Bronchial epithelial cell (primary cell): ENCODE measurements around the gene NHLRC4. TPM values are rescaled to one million over a fixed set of nuclear protein-coding genes. Genes with fewer than 3 reads are reported as not detected.

Experiments used
- DNase-seq: peaks from one replicate; pipeline ENCODE4 v3.0.0-alpha.2; 2010; ENCODE audit warnings: low read depth
- FAIRE-seq: peaks from 2 replicates; lab custom pipeline; 2011; peaks lifted over from hg19 to GRCh38; lab: Jason Lieb, UNC
- H3K27me3 ChIP-seq: 2 replicates; pipeline ENCODE4 v1.5.1; 2011; ENCODE audit warnings: low read length; ENCODE audit not compliant: control insufficient read depth, insufficient read depth
- H3K36me3 ChIP-seq: 2 replicates; pipeline ENCODE4 v1.5.1; 2011; ENCODE audit warnings: low read length; ENCODE audit not compliant: control insufficient read depth, insufficient read depth
- H3K4me3 ChIP-seq: 2 replicates; pipeline ENCODE4 v1.5.1; 2011; ENCODE audit warnings: mild to moderate bottlenecking, low read depth, low read length, control low read depth
- CTCF ChIP-seq: IDR thresholded peaks from 2 replicates; pipeline ENCODE4 v1.5.1; 2011; ENCODE audit warnings: mild to moderate bottlenecking, moderate library complexity, low read length, control low read depth, inconsistent platforms; ENCODE audit not compliant: insufficient read depth, severe bottlenecking
- total RNA-seq: library from RNA; depleted of rRNA; stranded (reverse); fragments of >200 nt; gene quantifications from 2 replicates; pipeline ENCODE4 v1.2.1, GENCODE V29; 2014

The NHLRC4 gene
- total RNA-seq, 1 donor from 2014 or later, result under 0.01 TPM

DNA sequence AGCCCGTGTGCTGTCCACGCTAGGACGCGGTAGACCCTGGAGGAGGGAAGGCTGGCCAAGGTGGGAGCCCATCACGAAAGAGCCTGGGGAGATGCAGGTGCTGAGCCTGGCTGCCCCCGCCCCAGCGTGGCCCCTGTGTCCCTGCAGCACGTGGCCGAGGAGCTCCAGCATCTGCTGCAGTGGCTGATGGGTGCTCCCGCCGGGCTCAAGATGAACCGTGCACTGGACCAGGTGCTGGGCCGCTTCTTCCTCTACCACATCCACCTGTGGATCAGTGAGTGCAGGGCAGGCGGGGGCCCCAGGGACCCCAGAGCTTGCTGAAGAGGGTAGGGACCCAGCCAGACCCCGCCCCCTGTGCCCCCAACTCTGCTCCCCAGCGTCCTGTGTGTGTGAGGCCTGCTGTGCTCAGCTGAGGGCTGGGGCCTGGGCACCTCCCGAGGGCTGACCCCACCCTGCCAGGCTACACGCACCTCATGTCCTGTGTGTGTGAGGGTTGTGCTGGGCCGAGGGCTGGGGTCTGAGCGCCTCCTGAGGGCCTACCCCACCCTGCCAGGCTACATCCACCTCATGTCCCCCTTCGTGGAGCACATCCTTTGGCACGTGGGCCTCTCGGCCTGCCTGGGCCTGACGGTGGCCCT lies 11.5 kb downstream of the NHLRC4 start:
- no peak for DNase-seq
- no peak for TF ChIP-seq CTCF
- no peak for FAIRE-seq
- Histone ChIP-seq H3K36me3 (peaks cover 6% of the 10 kb centered on the region), H3K27me3 (no peaks in the 10 kb centered on the region), H3K4me3 (no peak overlapping the region)

DNA sequence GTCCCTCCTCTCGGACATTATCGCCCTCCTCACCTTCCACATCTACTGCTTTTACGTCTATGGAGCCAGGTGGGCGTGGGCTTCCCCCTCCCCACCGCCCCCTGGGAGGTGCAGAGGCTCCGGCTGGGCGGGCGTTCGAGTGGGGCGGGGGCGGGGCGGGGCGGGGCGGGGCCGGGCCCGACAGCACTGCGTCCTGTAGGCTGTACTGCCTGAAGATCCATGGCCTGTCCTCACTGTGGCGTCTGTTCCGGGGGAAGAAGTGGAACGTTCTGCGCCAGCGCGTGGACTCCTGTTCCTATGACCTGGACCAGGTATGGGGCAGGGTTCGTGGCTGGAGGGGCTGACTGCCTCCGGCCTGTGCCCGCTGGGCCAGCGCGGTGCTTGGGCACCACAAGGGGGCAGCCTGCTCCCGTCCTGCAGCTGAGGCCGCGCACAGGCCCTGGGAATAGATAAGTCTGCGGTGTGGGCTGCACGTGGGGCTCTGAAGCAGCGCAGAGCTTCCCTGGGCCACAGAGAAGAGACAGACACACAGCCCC lies 12.1 kb downstream of the NHLRC4 start:
- H3K4me3 ChIP-seq, result peak overlapping the region; percentile 14
- H3K36me3 ChIP-seq, result peaks cover 6% of the 10 kb centered on the region
- peak; percentile 93 for TF ChIP-seq CTCF
- DNase-seq, result peak; percentile 35
- H3K27me3 ChIP-seq, result no peaks in the 10 kb centered on the region
- no peak for FAIRE-seq

DNA sequence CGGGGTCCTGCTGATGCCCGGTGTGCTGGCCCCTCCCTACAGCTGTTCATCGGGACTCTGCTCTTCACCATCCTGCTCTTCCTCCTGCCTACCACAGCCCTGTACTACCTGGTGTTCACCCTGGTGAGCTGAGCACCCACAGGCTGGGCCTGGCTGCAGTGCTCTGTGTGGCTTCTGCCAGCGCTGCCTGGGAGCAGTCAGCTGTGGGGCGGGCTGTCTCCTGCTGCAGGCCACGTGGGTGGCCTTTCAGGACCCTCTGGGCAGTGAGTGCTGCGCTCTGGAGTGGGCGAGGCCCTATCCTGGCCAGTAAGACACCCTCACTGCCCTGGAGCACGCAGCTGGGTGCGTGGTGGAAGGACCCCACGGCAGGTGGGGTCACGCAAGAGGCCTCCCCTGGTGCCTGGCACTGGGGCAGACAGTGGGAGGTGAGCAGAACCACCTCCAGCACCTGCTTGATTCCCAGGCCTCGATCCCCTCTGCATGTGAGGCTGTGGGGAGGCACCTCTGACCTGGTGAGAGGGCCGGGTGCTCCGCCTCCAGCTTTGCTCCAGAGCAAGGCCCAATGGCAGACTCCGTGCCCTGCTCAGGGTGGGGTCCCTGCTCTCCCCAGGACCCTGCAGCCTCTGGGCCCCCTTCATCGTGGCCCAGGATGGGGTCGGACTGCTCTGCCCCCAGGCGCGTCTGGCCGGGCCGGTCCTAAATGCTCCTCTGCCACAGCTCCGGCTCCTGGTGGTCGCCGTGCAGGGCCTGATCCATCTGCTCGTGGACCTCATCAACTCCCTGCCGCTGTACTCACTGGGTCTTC lies 13.5 kb downstream of the NHLRC4 start:
- no peaks in the 10 kb centered on the region for H3K27me3 ChIP-seq
- no peak for TF ChIP-seq CTCF
- no peak overlapping the region for H3K4me3 ChIP-seq
- FAIRE-seq (no peak), DNase-seq (no peak)
- H3K36me3 ChIP-seq, result peaks cover 4% of the 10 kb centered on the region

DNA sequence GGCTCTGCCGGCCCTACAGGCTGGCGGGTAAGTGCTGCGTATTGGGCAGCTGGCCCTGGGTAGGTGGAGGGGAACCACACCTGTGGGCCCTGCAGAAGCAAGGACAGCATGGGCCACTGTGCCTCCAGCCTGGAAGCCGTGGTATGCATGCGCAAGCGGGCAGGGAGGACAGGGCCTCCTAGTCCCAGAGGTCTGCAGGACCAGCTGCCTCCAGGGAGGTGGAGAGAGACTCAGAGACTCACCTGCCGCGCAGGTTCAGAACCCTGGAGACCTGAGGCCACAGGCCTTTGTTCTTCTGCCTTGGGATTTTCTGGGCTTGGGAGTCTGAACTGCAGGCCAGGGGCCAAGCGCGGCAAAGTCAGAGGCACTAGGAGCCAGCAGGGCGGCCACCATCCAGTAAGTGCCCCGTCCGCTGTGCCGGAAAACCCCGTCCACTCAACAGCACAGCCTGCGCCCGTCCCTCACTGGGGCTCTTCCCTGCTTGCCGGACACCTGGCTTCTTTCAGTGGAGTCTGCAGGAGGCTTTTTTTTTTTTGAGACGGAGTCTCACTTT lies 14.2 kb downstream of the NHLRC4 start:
- DNase-seq (no peak), FAIRE-seq (no peak)
- Histone ChIP-seq H3K36me3 (peaks cover 4% of the 10 kb centered on the region), H3K27me3 (no peaks in the 10 kb centered on the region), H3K4me3 (no peak overlapping the region)
- no peak for TF ChIP-seq CTCF

- TF ChIP-seq CTCF, result no peak
Observed at GRCh38 chr16:582218-582613, 15.4 kb downstream of the NHLRC4 start.

More at GRCh38 chr16:582218-582613, 15.4 kb downstream of the NHLRC4 start:
- Histone ChIP-seq H3K4me3 (no peak overlapping the region), H3K27me3 (no peaks in the 10 kb centered on the region), H3K36me3 (peaks cover 4% of the 10 kb centered on the region)
- FAIRE-seq (no peak), DNase-seq (no peak)
